ENCODE results near the gene RGS10.
"Not testable (repeated sequence)": the region's sequence is repeated elsewhere in the genome, so short reads cannot be mapped to it uniquely, and the experiment has no call there.

Gene RGS10

GRCh38 chr10:119567978-119568377, 25.5 kb upstream of the RGS10 start:
- ATAC-seq (ENCODE audit: low read depth) = no peak

GRCh38 chr10:119562097-119562496, 19.6 kb upstream of the RGS10 start:
- no peaks in the 10 kb centered on the region for H3K4me1 ChIP-seq (ENCODE audit: insufficient read depth, poor library complexity, severe bottlenecking)
- no peak overlapping the region for H3K27ac ChIP-seq (ENCODE audit: poor library complexity, severe bottlenecking)
- DNase-seq (ENCODE audit: low spot score) (no peak), ATAC-seq (ENCODE audit: low read depth) (no peak)
- H3K27me3 ChIP-seq (ENCODE audit: insufficient read depth, poor library complexity, severe bottlenecking) = no peaks in the 10 kb centered on the region
- TF ChIP-seq CTCF (IDR thresholded peaks at IDR 0.05; ENCODE audit: poor library complexity, severe bottlenecking) = no peak
- no peaks in the 10 kb centered on the region for H3K36me3 ChIP-seq (ENCODE audit: low read depth)
- H3K4me3 ChIP-seq (ENCODE audit: severe bottlenecking) = no peak overlapping the region
- H3K9me3 ChIP-seq (ENCODE audit: severe bottlenecking) = no peaks in the 10 kb centered on the region

More at GRCh38 chr10:119567978-119568377, 25.5 kb upstream of the RGS10 start:
- Histone ChIP-seq H3K4me1 (ENCODE audit: insufficient read depth, poor library complexity, severe bottlenecking) (no peaks in the 10 kb centered on the region), H3K27me3 (ENCODE audit: insufficient read depth, poor library complexity, severe bottlenecking) (no peaks in the 10 kb centered on the region), H3K9me3 (ENCODE audit: severe bottlenecking) (no peaks in the 10 kb centered on the region), H3K27ac (ENCODE audit: poor library complexity, severe bottlenecking) (no peak overlapping the region), H3K4me3 (ENCODE audit: severe bottlenecking) (no peak overlapping the region), H3K36me3 (ENCODE audit: low read depth) (peaks cover 8% of the 10 kb centered on the region; the same call in 1 of the 2 replicates)
- no peak for DNase-seq (ENCODE audit: low spot score)
- no peak for TF ChIP-seq CTCF (IDR thresholded peaks at IDR 0.05; ENCODE audit: poor library complexity, severe bottlenecking)

GRCh38 chr10:119559511-119559910, 17.0 kb upstream of the RGS10 start:
- H3K4me3 ChIP-seq (ENCODE audit: severe bottlenecking); H3K36me3 ChIP-seq (ENCODE audit: low read depth); H3K27ac ChIP-seq (ENCODE audit: poor library complexity, severe bottlenecking); H3K27me3 ChIP-seq (ENCODE audit: insufficient read depth, poor library complexity, severe bottlenecking); H3K4me1 ChIP-seq (ENCODE audit: insufficient read depth, poor library complexity, severe bottlenecking); H3K9me3 ChIP-seq (ENCODE audit: severe bottlenecking); ATAC-seq (ENCODE audit: low read depth); DNase-seq (ENCODE audit: low spot score): not testable (repeated sequence)

- not testable (repeated sequence) for ATAC-seq (ENCODE audit: low read depth); DNase-seq (ENCODE audit: low spot score); H3K27me3 ChIP-seq (ENCODE audit: insufficient read depth, poor library complexity, severe bottlenecking); H3K27ac ChIP-seq (ENCODE audit: poor library complexity, severe bottlenecking); H3K4me3 ChIP-seq (ENCODE audit: severe bottlenecking); H3K36me3 ChIP-seq (ENCODE audit: low read depth); H3K9me3 ChIP-seq (ENCODE audit: severe bottlenecking); H3K4me1 ChIP-seq (ENCODE audit: insufficient read depth, poor library complexity, severe bottlenecking)
These were observed 13.6 kb upstream of the RGS10 start for GRCh38 chr10:119556081-119556480.

GRCh38 chr10:119555178-119555784, 12.8 kb upstream of the RGS10 start:
- no peak for ATAC-seq (ENCODE audit: low read depth)
- Histone ChIP-seq H3K4me3 (ENCODE audit: severe bottlenecking) (no peak overlapping the region), H3K9me3 (ENCODE audit: severe bottlenecking) (no peaks in the 10 kb centered on the region), H3K36me3 (ENCODE audit: low read depth) (no peaks in the 10 kb centered on the region), H3K27me3 (ENCODE audit: insufficient read depth, poor library complexity, severe bottlenecking) (no peaks in the 10 kb centered on the region), H3K27ac (ENCODE audit: poor library complexity, severe bottlenecking) (no peak overlapping the region), H3K4me1 (ENCODE audit: insufficient read depth, poor library complexity, severe bottlenecking) (no peaks in the 10 kb centered on the region)
- TF ChIP-seq CTCF (IDR thresholded peaks at IDR 0.05; ENCODE audit: poor library complexity, severe bottlenecking) = no peak
- no peak for DNase-seq (ENCODE audit: low spot score)

GRCh38 chr10:119550827-119551226, 8.3 kb upstream of the RGS10 start:
- TF ChIP-seq CTCF (IDR thresholded peaks at IDR 0.05; ENCODE audit: poor library complexity, severe bottlenecking) = no peak

More at GRCh38 chr10:119550827-119551226, 8.3 kb upstream of the RGS10 start:
- no peaks in the 10 kb centered on the region for H3K36me3 ChIP-seq (ENCODE audit: low read depth)
- ATAC-seq (ENCODE audit: low read depth) = no peak
- H3K27me3 ChIP-seq (ENCODE audit: insufficient read depth, poor library complexity, severe bottlenecking) = no peaks in the 10 kb centered on the region
- peaks cover 15% of the 10 kb centered on the region for H3K4me1 ChIP-seq (ENCODE audit: insufficient read depth, poor library complexity, severe bottlenecking)
- H3K4me3 ChIP-seq (ENCODE audit: severe bottlenecking) = no peak overlapping the region
- no peaks in the 10 kb centered on the region for H3K9me3 ChIP-seq (ENCODE audit: severe bottlenecking)
- DNase-seq (ENCODE audit: low spot score) = no peak
- no peak overlapping the region for H3K27ac ChIP-seq (ENCODE audit: poor library complexity, severe bottlenecking)

Measured in RWPE2 (cell line).